Activated CD4-positive, CD25-positive, alpha-beta regulatory T cell (primary cell): ENCODE data around the gene C1RL.

ENCODE experiments used
- DNase-seq, 4 experiments: peaks; one replicate each; lab custom pipeline; 2025; lab: John Stamatoyannopoulos, UW

The C1RL gene

DNA sequence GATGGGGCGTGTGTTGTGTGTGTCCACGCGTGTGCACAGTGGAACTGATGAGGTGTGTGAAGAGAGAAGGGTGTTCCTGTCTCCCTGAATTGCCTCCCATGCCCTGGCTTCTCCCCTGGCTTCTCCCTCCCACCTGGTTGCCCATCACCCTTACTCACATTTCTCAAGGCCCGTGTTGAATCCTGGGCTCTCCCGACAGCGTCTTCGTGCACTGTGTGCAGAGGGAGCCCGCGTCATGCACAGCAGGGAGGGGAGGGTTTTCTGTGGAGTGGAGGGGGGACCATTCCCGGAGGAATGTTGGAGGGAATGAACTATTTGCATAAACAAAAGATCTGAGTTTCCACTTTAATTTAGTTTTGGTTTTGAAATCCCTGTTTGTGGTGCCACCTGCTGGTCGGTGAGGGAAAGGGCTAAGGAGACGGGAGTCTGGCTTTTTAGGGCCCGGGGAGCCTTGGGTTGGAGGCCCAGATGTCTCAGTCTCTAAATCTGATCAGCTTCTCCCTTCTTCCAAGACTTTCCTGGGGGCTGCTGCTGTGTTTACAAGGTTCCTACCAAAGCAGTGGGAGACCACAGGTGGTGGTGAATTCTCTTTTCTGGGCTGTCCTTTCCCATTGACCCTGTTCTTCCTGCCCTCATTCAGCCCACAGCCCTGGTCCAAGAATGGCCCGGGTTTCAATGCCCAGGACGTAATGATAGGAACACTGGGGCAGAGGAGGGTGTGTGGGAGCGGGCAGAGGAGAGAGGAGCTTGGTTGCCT is 16.6 kb downstream of the C1RL start, which contains the start of gene C1R:
Gene C1R (minus strand): TSS at position 217 of the 757 bp plus-strand sequence. CDS start 57 bp downstream, at position 160.
- DNase-seq, result peak; percentile 31 to 64 (median 42)

DNA sequence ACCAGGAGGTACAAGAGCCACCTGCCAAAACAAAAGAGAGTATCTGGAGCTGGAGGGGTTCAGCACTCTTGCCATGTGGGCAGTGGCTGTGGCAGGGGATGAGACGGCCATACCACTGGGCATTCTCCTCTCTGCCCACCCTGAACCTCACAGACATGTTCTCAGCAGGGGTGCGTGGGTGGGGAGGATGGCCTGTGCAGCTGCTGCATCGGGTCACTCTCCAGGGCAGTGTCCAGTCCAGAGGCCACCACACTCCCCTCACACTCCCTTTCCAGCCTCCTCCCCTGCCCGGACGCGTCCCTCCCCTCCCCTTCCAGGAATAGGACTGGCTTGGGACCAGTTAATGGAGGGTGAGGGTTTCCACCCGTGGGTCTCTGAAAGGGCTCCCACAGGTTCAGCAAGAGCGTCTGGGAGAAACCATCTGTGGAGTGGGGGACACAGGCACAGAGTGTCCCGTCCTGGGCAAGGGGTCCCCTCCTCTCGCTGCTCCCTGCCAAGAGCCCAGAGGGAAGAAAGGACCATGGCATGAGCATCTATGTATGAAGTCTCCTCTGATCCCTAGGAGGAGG is 17.3 kb downstream of the C1RL start:
- DNase-seq, result no peak

DNA sequence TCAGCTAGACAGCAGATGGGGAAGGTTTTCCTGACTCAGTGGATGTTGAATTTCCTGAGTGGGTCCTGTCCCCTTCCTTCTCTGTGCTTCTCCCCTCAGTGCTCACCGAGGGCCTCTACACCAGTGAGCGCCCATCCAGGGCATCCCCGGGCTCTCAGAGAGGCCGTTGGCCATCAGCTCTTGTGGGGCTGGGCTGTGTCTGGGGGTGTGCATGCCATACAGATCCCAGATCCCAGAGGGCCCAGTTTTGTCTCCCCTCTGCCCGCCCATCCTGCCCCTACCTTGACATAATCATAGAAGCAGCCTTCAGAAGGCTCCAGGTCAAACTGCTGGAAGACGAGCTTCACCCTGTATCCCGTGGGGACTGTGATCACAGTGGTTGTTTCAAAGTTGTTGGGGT is 17.8 kb downstream of the C1RL start:
- DNase-seq, result no peak

GRCh38 chr12:7090222-7090998 is 18.6 kb downstream of the C1RL start:
- no peak for DNase-seq

- no peak for DNase-seq
Measured at GRCh38 chr12:7089196-7089871, 19.7 kb downstream of the C1RL start.

GRCh38 chr12:7083125-7083524 is 25.9 kb downstream of the C1RL start:
- DNase-seq, result no peak

DNA sequence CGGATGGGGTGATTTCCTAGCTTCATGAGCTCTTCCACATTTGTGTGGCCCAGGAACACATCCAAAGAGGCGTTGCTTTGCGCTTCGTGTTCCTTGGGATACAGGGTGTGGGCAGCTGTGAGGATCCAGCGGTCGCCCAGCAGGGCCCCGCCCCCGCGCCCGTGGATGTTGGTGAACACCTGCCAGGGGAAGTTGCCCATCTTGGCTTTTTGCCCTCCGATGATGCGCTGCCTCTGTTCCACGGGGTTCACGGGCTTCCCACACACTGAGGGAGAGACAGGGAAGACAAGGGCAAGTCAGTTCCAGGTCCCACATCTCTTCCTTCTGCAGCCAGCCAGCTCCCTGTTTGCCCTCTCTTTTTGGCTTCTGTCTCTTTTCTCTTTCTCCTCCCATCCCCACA is 28.0 kb downstream of the C1RL start:
- DNase-seq, result no peak

- no peak for DNase-seq
Measured at GRCh38 chr12:7079826-7080125, 29.2 kb downstream of the C1RL start.

DNA sequence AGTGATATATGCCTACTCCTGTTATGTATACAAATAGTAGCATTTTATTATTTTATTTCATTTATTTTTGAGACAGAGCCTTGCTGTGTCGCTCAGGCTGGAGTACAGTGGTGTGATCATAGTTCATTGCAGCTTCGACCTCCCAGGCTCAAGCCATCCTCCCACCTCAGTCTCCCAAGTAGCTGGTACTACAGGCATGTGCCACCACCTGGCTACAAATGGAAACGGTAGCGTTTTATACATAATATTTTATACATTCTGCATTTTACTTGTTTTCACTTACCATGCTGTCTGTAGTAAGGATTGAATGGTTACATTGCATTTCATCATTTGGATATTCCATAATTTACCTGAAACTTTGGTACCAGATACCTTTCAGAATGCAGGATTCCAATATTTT is 30.9 kb downstream of the C1RL start:
- no peak for DNase-seq

DNA sequence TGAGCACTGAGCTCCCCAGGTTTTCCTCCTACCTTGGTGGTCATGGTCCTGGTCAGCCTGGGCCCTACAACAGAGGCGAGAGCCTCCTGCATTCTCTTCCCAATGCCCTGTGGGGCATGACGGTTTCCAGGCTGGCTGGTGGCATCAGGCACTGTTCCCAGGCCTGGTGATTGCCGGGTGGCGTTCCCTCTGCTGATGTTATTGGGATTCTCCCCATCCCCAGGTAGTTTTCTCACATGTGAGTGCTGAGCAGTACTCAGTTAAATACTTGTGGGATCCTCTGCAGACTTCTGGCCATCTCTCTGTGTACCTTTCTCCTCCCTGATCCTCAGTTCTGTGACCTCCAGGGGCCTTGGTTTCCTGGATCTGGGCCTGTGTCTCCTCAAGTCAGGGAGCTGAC is 32.5 kb downstream of the C1RL start:
- no peak for DNase-seq

- no peak for DNase-seq
Measured at GRCh38 chr12:7075939-7076338, 33.1 kb downstream of the C1RL start.

DNA sequence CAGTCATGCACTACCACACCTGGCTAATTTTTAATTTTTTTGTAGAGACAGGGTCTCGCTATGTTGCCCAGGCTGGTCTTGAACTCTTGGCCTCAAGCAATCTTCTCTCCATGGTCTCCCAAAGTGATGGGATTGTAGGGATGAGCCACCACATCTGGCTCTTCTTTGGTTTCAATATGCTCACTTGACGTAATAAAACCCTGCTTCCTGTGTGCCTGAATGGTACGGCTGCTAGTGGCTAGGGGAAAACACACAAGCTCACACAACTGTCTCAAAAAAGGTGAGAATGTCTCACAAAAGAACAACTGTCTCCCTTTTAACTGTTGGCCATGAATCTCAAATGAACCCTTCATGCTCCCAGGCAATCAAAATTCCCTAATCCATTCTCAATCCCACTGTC is 33.5 kb downstream of the C1RL start:
- no peak for DNase-seq

- no peak for DNase-seq
Measured at GRCh38 chr12:7073946-7074345, 35.1 kb downstream of the C1RL start.

DNA sequence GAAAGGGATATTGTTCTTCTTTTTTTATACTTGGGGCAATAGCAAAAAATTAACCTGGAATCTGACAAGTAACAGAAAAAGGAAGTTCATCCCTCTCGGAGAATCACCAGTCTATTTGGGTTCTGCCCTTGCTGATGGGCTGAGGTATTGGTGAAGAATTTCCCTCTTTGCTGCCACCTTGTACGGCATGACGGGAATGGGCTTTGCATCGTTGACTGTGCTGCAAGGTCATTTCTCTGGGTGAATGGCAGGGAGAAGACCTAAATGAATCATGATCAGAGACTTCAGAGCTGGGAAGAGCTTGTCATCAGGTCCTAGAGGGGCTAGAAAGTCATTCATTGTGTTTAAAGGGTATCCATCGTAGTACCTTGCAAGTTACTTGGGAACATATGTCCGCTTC is 36.5 kb downstream of the C1RL start:
- no peak for DNase-seq

DNA sequence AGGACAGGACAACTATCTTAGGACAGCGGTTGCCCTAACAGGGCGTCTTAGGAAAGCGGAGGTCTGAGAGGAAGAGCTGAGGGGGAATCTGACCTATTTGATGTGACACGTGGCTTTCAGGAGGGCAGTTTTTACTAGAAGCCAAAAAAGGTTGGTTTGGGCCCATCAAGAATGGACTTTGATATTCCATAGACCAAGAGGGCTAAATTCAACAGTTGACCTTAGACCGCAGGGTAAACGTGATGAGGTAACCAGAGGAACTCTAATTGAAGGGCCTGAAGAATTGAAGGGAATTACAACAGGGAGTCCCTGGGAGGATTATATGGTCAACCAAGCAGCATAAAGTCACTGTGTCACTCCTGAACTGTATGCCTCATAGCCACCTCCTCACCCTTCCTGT is 37.0 kb downstream of the C1RL start:
- DNase-seq, result no peak

GRCh38 chr12:7069386-7069785 is 39.6 kb downstream of the C1RL start:
- DNase-seq, result no peak

DNA sequence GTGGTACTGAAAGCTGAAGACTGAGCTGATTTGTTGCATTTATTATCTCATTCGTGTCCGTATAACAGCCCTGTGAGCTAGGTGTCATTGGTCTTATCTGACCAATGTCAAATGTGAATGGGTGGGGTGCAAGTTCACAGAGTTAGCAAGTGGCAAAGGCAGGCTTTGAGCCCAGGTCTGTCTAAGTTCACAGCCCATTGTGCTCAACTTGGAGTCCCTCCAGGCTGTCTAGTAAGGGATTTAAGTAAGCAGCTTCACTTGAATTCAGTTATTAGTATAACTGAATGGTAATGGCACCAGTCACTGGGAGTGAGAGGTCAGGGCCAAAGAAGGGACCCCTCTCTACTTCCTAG is 40.0 kb downstream of the C1RL start:
- DNase-seq, result no peak

GRCh38 chr12:7068240-7068993 is 40.6 kb downstream of the C1RL start:
- no peak for DNase-seq

GRCh38 chr12:7067096-7067495 is 41.9 kb downstream of the C1RL start:
- DNase-seq, result no peak

DNA sequence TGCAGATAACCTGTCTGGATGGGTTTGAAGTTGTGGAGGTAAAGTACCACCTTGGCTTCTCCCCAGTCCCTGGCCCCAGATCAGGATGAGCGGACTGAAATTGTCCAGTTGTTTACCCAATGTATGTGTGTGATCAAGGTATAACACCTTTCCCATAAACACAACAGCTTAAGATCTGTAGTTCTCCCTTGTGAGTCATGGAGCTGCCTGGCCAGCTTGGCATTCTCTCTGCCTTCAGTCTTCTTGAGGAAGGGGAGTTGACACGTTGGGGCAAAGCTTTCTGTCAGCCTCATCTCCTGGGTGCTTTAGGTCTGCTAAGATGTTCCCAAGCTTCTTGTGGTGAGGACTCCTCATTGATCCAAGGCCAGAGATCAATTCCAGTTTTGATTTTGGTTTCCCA is 42.4 kb downstream of the C1RL start:
- no peak for DNase-seq

DNA sequence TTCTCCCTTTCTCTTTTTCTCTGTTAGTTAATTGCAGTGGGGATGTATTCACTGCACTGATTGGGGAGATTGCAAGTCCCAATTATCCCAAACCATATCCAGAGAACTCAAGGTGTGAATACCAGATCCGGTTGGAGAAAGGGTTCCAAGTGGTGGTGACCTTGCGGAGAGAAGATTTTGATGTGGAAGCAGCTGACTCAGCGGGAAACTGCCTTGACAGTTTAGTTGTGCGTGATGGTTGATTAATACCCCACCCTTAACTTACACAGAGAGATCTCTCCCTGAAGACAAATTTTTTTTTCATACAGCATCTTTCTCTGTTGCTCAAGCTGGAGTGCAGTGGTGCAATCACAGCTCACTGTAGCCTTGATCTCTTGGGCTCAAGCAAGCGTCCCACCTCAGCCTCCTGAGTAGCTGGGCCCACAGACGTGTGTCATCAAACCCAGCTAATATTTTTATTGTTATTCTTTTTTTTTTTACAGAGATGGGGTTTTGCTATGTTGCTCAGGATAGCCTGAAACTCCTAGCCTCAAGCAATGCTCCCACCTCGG is 43.9 kb downstream of the C1RL start:
- no peak for DNase-seq

DNA sequence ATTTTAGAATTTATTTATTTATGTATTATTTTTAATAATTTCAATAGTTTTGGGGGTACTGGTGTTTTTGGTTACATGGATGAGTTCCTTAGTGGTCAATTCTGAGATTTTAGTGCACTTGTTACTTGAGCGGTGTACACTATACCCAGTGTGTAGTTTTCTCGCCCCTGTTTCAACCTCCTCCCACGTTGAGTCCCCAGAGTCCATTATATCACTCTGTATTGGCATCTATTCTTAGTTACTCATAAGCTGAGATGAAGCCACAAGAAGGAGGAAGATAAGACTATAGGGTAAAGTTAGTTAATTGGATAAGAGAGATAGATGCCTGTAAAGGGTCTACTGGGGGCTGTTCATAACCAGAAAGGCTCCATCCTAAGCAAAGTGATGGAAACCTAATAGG is 44.5 kb downstream of the C1RL start:
- DNase-seq, result no peak
